HEK293 (cell line): Measurements from ENCODE around the gene PCBP1.

Source experiments
- CTCF ChIA-PET: fragments of 350-600 bp; formaldehyde crosslinking; extraction: SDS; loops from one replicate; lab custom pipeline; 2021; ENCODE audit warnings: antibody characterized with exemption; lab: Yijun Ruan, JAX
- POLR2A ChIA-PET: fragments of 300-600 bp; formaldehyde crosslinking; extraction: SDS; loops from one replicate; lab custom pipeline; 2020; ENCODE audit warnings: antibody characterized with exemption, inconsistent platforms; lab: Yijun Ruan, JAX
- H3K27ac ChIP-seq: fragments of 200-500 bp; sonication (Bioruptor generic); 2 replicates; pipeline ENCODE4 v1.5.1; 2014; ENCODE audit warnings: low read depth, low read length, control low read depth, inconsistent platforms; ENCODE audit errors: extremely low read depth
- H3K36me3 ChIP-seq, 2 experiments: fragments of 200-500 bp in 1 of 2; sonication (Bioruptor generic) in 1 of 2; 1 replicate in 1 of 2; 2 replicates in 1 of 2; pipeline ENCODE4 v1.5.1; 2014 to 2017; ENCODE audit warnings: inconsistent platforms in 2 of 2, low read length in 2 of 2; ENCODE audit not compliant: control insufficient read depth in 2 of 2, insufficient read depth in 1 of 2
- H3K4me1 ChIP-seq: fragments of 200-500 bp; sonication (Bioruptor generic); 2 replicates; pipeline ENCODE4 v1.5.1; 2014; ENCODE audit warnings: mild to moderate bottlenecking, low read length, inconsistent platforms; ENCODE audit not compliant: control insufficient read depth, insufficient read depth
- H3K4me3 ChIP-seq: 2 replicates; pipeline ENCODE4 v1.5.1; 2011; ENCODE audit warnings: low read depth, mild to moderate bottlenecking, control low read depth, low read length, moderate library complexity
- H3K9me3 ChIP-seq: fragments of 200-500 bp; sonication (Bioruptor generic); 2 replicates; pipeline ENCODE4 v1.5.1; 2014; ENCODE audit warnings: low read depth, low read length, inconsistent platforms; ENCODE audit not compliant: control insufficient read depth, insufficient read depth
- AEBP2 ChIP-seq: fragments of 450-650 bp; formaldehyde crosslinking; IDR thresholded peaks from 2 replicates; pipeline ENCODE4 v1.5.1; 2016; ENCODE audit warnings: missing biosample characterization, missing genetic modification characterization, borderline replicate concordance
- CTCF ChIP-seq: fragments of 450-650 bp; formaldehyde crosslinking; IDR thresholded peaks from 2 replicates; pipeline ENCODE4 v1.5.1; 2016; ENCODE audit warnings: missing biosample characterization, missing genetic modification characterization
- KLF9 ChIP-seq: fragments of 450-650 bp; formaldehyde crosslinking; IDR thresholded peaks from 2 replicates; pipeline ENCODE4 v1.5.1; 2016; ENCODE audit warnings: missing biosample characterization, missing genetic modification characterization, low read depth
- PBX3 ChIP-seq: sonication (generic); formaldehyde crosslinking; IDR thresholded peaks from 2 replicates; pipeline ENCODE4 v1.8.1; 2022; ENCODE audit warnings: mild to moderate bottlenecking, moderate library complexity, missing genetic modification reagents
- ZNF146 ChIP-seq: fragments of 450-650 bp; formaldehyde crosslinking; IDR thresholded peaks from 2 replicates; pipeline ENCODE4 v1.5.1; 2016; ENCODE audit warnings: missing biosample characterization, missing genetic modification characterization
- ZNF148 ChIP-seq: fragments of 450-650 bp; formaldehyde crosslinking; IDR thresholded peaks from 2 replicates; pipeline ENCODE4 v1.5.0; 2017; ENCODE audit warnings: missing biosample characterization, missing genetic modification characterization, borderline replicate concordance
- ZNF157 ChIP-seq: fragments of 450-650 bp; formaldehyde crosslinking; IDR thresholded peaks from 2 replicates; pipeline ENCODE4 v1.5.1; 2016; ENCODE audit warnings: missing biosample characterization, missing genetic modification characterization
- ZNF302 ChIP-seq: fragments of 450-650 bp; formaldehyde crosslinking; IDR thresholded peaks from 2 replicates; pipeline ENCODE4 v1.5.1; 2016; ENCODE audit warnings: missing biosample characterization, missing genetic modification characterization, low read depth
- ZNF362 ChIP-seq: fragments of 450-650 bp; formaldehyde crosslinking; IDR thresholded peaks from 2 replicates; pipeline ENCODE4 v1.5.1; 2016; ENCODE audit warnings: missing biosample characterization, missing genetic modification characterization
- ZNF404 ChIP-seq: fragments of 450-650 bp; formaldehyde crosslinking; IDR thresholded peaks from 2 replicates; pipeline ENCODE4 v1.5.1; 2017; ENCODE audit warnings: missing biosample characterization, missing genetic modification characterization
- ZNF433 ChIP-seq: fragments of 450-650 bp; formaldehyde crosslinking; IDR thresholded peaks from 2 replicates; pipeline ENCODE4 v1.5.1; 2016; ENCODE audit warnings: missing biosample characterization, missing genetic modification characterization, low read depth
- ZNF48 ChIP-seq: fragments of 450-650 bp; formaldehyde crosslinking; IDR thresholded peaks from 2 replicates; pipeline ENCODE4 v1.5.1; 2016; ENCODE audit warnings: missing biosample characterization, missing genetic modification characterization
- ZNF488 ChIP-seq: fragments of 450-650 bp; formaldehyde crosslinking; IDR thresholded peaks from 2 replicates; pipeline ENCODE4 v1.5.1; 2016; ENCODE audit warnings: missing biosample characterization, missing genetic modification characterization
- ZNF513 ChIP-seq: fragments of 450-650 bp; IDR thresholded peaks from 2 replicates; pipeline ENCODE4 v1.5.1; 2018; ENCODE audit warnings: missing biosample characterization, missing genetic modification characterization
- ZNF580 ChIP-seq: fragments of 450-650 bp; formaldehyde crosslinking; IDR thresholded peaks from 2 replicates; pipeline ENCODE4 v1.5.1; 2016; ENCODE audit warnings: missing biosample characterization, missing genetic modification characterization
- ZNF621 ChIP-seq: fragments of 450-650 bp; formaldehyde crosslinking; IDR thresholded peaks from 2 replicates; pipeline ENCODE4 v1.5.1; 2017; ENCODE audit warnings: missing biosample characterization, missing genetic modification characterization
- ZNF660 ChIP-seq: fragments of 450-650 bp; IDR thresholded peaks from 2 replicates; pipeline ENCODE4 v1.5.1; 2018; ENCODE audit warnings: missing biosample characterization, mild to moderate bottlenecking, missing genetic modification characterization
- ZNF747 ChIP-seq: fragments of 450-650 bp; formaldehyde crosslinking; IDR thresholded peaks from 2 replicates; pipeline ENCODE4 v1.5.1; 2016; ENCODE audit warnings: missing biosample characterization, missing genetic modification characterization
- ZNF776 ChIP-seq: fragments of 450-650 bp; formaldehyde crosslinking; IDR thresholded peaks from 2 replicates; pipeline ENCODE4 v1.5.0; 2017; ENCODE audit warnings: missing biosample characterization, missing genetic modification characterization, borderline replicate concordance
- ZXDB ChIP-seq: fragments of 450-650 bp; formaldehyde crosslinking; IDR thresholded peaks from 2 replicates; pipeline ENCODE4 v1.5.1; 2016; ENCODE audit warnings: missing biosample characterization, missing genetic modification characterization

PCBP1 gene

GRCh38 chr2:70043252-70043875, 43.9 kb upstream of the PCBP1 start:
- Histone ChIP-seq H3K36me3 (peaks cover 3 to 25% of the 10 kb centered on the region in 2 experiments; a peak in 2 of 3 replicates), H3K4me1 (no peaks in the 10 kb centered on the region), H3K9me3 (no peaks in the 10 kb centered on the region), H3K27ac (no peak overlapping the region), H3K4me3 (no peak overlapping the region)
- ChIA-PET CTCF (no interaction called here), POLR2A (no interaction called here)
- TF ChIP-seq ZNF404 (no peak), ZNF660 (tag by site-specific recombination) (no peak), ZNF580 (no peak), ZXDB (tag by site-specific recombination) (no peak), ZNF362 (no peak), ZNF148 (tag by site-specific recombination) (no peak), ZNF157 (tag by site-specific recombination) (no peak), ZNF433 (tag by site-specific recombination) (no peak), ZNF747 (tag by site-specific recombination) (no peak), ZNF513 (tag by site-specific recombination) (no peak), PBX3 (CRISPR knock-in tag) (no peak), AEBP2 (tag by site-specific recombination) (no peak), ZNF621 (no peak), ZNF146 (no peak), KLF9 (tag by site-specific recombination) (no peak), ZNF48 (tag by site-specific recombination) (no peak), ZNF488 (no peak), ZNF302 (tag by site-specific recombination) (no peak), ZNF776 (tag by site-specific recombination) (no peak), CTCF (tag by site-specific recombination) (no peak)
